NB4 (cell line): Measurements from ENCODE around the gene DLK1.

Source experiments
- DNase-seq: peaks from one replicate; pipeline ENCODE4 v3.0.0; 2010; ENCODE audit warnings: low read depth
- H3K4me3 ChIP-seq: one replicate; pipeline ENCODE4 v1.5.1; 2011; ENCODE audit warnings: mild to moderate bottlenecking, low read depth, low read length, moderate library complexity
- MYC ChIP-seq: IDR thresholded peaks from 2 replicates; pipeline ENCODE4 v1.6.1; 2011; ENCODE audit warnings: low read depth, low read length
- POLR2A ChIP-seq: IDR thresholded peaks from 2 replicates; pipeline ENCODE4 v1.6.1; 2011; ENCODE audit warnings: mild to moderate bottlenecking; ENCODE audit not compliant: insufficient read length; ENCODE audit errors: extremely low read depth
- TF ChIP-seq, protein P1 (sequence below): IDR thresholded peaks from 2 replicates; pipeline ENCODE4 v1.6.1; 2011; ENCODE audit warnings: low read depth, low read length
- TF ChIP-seq, protein P2 (sequence below): IDR thresholded peaks from one replicate; pipeline ENCODE4 v1.5.1; 2012; ENCODE audit warnings: low read depth, low read length

DLK1 gene

DNA sequence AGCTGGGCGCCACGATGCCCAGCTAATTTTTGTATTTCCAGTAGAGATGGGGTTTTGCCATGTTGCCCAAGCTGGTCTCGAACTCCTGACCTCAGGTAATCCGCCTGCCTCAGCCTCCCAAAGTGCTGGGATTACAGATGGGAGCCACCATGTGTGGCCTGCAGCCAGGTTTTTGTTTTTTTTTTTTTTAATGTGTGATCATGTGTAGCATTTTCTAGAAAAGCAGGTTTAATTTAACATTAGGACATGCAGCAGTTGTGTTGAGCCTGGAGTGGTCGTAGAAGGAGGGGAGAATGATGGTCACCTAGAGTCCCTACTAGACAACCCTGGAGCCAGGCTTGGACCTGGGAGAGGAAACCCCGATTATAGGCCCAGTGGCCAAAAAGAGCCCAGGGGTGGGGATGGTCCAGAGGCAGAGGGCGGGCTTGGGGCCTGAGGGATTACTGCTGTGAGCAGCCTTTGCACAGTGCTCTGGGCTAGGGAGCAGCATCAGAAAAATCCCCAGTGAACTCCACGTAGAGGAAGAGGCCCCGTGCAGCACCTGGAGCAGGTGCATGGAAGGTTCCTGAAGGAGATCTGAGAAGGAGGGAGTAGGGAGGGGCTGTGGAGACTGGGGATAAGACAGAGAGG is 13.6 kb downstream of the DLK1 start:
- H3K4me3 ChIP-seq, result no peak overlapping the region
- TF ChIP-seq POLR2A (no peak), MYC (no peak)
- TF ChIP-seq, protein P1, sequence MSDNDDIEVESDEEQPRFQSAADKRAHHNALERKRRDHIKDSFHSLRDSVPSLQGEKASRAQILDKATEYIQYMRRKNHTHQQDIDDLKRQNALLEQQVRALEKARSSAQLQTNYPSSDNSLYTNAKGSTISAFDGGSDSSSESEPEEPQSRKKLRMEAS, result no peak
- TF ChIP-seq, protein P2, sequence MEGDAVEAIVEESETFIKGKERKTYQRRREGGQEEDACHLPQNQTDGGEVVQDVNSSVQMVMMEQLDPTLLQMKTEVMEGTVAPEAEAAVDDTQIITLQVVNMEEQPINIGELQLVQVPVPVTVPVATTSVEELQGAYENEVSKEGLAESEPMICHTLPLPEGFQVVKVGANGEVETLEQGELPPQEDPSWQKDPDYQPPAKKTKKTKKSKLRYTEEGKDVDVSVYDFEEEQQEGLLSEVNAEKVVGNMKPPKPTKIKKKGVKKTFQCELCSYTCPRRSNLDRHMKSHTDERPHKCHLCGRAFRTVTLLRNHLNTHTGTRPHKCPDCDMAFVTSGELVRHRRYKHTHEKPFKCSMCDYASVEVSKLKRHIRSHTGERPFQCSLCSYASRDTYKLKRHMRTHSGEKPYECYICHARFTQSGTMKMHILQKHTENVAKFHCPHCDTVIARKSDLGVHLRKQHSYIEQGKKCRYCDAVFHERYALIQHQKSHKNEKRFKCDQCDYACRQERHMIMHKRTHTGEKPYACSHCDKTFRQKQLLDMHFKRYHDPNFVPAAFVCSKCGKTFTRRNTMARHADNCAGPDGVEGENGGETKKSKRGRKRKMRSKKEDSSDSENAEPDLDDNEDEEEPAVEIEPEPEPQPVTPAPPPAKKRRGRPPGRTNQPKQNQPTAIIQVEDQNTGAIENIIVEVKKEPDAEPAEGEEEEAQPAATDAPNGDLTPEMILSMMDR, result no peak
- DNase-seq, result no peak

DNA sequence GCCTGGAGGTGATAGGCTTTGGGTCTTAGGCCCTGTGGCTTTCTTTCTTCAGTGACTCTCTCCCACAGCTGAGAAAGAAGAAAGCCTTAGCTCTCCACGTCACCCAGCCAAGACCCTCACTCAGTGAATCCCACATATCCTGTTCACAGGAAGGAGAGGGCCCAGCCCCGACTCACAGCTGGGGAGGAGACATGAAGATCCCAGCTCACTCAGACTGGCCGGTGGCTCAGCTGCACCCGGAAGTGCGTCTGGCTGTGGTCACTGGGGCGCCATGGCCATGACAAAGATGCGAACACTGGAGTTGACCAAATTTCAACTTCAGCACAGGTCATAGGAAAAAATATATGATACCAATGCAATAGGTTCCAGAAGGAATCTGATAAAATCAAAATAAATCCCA is 14.2 kb downstream of the DLK1 start:
- no peak overlapping the region for H3K4me3 ChIP-seq
- no peak for TF ChIP-seq MYC
- no peak for TF ChIP-seq POLR2A
- TF ChIP-seq, protein P2, result no peak
- TF ChIP-seq, protein P1, result no peak
- DNase-seq, result no peak

DNA sequence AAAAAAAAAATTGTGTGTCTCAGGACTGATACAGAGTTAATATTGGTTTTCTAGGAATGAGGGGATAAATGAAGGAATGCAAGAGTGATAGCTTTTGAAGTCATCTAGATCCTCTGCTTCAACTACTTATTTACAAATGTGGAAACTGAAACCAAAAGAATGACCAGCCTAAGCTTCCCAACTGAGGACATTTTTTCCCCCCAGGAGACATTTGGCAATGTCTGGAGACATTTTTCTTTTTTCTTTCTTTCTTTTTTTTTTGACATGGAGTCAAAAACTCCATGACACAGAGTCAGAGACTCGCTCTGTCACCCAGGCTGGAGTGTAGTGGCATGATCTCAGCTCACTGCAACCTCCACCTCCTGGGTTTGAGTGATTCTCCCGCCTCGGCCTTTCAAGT is 15.3 kb downstream of the DLK1 start:
- TF ChIP-seq, protein P1, result no peak
- no peak for TF ChIP-seq POLR2A
- TF ChIP-seq, protein P2, result no peak
- DNase-seq, result no peak
- H3K4me3 ChIP-seq, result no peak overlapping the region

DNA sequence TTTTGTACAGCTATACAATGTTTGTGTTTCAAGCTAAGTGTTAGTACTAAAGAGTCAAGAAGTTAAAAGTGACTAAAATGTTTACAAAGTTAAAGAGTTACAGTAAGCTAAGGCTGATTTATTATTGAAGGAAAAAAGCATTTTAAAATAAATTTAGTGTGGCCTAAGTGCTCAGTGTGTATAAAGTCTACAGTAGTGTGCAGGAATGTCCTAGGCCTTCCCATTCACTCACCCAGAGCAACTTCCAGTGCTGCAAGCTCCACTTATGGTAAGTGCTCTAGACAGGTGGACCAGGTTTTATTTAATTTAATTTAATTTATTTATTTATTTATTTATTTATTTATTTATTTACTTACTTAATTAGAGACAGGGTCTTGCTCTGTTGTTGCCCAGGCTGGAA is 19.6 kb downstream of the DLK1 start:
- no peak for DNase-seq
- H3K4me3 ChIP-seq, result no peak overlapping the region
- TF ChIP-seq, protein P2, result no peak
- TF ChIP-seq MYC (no peak), POLR2A (no peak)
- TF ChIP-seq, protein P1, result no peak

DNA sequence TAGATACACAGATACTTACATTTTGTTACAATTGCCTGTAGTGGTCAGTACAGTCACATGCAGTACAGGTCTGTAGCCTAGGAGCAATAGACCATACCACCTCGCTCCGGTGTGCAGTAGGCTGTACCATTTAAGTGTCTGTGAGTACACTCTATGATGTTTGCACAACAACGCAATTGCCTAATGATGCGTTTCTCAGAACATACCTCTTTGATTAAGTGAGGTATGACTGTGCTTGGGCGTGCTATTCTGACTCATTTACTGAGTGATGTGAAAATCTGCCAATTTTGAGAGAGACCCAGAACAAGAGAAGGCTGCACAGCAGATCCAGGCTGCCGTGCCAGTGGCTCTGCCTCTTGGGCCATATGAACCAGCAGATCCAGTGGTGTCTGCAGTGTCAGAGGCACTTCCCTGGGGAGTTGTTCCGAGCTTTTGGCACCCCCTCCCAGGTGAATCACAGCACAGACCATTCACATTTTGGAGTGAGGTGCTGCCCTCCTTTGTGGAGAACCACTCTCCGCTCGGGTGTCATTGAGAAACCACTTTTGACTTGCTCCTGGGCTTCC is 20.4 kb downstream of the DLK1 start:
- TF ChIP-seq, protein P2, result no peak
- TF ChIP-seq, protein P1, result no peak
- no peak for TF ChIP-seq MYC
- no peak for TF ChIP-seq POLR2A
- DNase-seq, result no peak
- no peak overlapping the region for H3K4me3 ChIP-seq

DNA sequence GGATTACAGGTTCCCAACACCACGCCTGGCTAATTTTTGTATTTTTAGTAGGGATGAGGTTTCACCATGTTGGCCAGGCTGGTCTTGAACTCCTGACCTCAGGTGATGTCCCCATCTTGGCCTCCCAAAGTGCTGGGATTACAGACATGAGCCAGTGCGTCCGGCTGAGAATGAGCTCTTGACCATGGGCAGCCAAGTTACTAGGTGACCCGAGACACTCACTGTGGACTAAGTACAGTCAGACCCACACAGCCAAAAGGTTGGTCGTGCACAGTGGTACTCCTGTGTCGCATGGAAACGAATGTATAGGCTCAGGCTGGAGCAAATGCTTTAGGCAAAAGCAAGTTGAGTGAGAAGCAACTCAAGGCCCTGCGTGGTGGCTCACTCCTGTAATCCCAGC is 21.0 kb downstream of the DLK1 start:
- no peak overlapping the region for H3K4me3 ChIP-seq
- no peak for DNase-seq
- no peak for TF ChIP-seq POLR2A
- TF ChIP-seq, protein P2, result no peak
- TF ChIP-seq, protein P1, result no peak
- no peak for TF ChIP-seq MYC
